T-helper 2 cell treated with Interferon-gamma antibody and Interleukin-4, amounts not matched to agents 5 μg/mL and 100 μg/mL, for 36 hours (primary cell): ENCODE results near the gene SPCS2.

Experiments used
- DNase-seq: peaks from one replicate; pipeline ENCODE4 v3.0.0; 2021; ENCODE audit warnings: low spot score
- H3K27ac Mint-ChIP-seq: one replicate; pipeline ENCODE4 v1.8.0; 2021; ENCODE audit warnings: mild to moderate bottlenecking, mixed read lengths
- H3K27me3 Mint-ChIP-seq: one replicate; pipeline ENCODE4 v1.8.0; 2021; ENCODE audit warnings: low read depth, mixed read lengths
- H3K36me3 Mint-ChIP-seq: one replicate; pipeline ENCODE4 v1.8.0; 2021; ENCODE audit warnings: low read depth, mixed read lengths
- H3K4me1 Mint-ChIP-seq: one replicate; pipeline ENCODE4 v1.8.0; 2021; ENCODE audit warnings: low read depth, mixed read lengths
- H3K4me3 Mint-ChIP-seq: one replicate; pipeline ENCODE4 v1.8.0; 2022; ENCODE audit warnings: mild to moderate bottlenecking, moderate library complexity, mixed read lengths
- H3K9me3 Mint-ChIP-seq: one replicate; pipeline ENCODE4 v1.8.0; 2021; ENCODE audit warnings: mixed read lengths

Gene SPCS2

DNA sequence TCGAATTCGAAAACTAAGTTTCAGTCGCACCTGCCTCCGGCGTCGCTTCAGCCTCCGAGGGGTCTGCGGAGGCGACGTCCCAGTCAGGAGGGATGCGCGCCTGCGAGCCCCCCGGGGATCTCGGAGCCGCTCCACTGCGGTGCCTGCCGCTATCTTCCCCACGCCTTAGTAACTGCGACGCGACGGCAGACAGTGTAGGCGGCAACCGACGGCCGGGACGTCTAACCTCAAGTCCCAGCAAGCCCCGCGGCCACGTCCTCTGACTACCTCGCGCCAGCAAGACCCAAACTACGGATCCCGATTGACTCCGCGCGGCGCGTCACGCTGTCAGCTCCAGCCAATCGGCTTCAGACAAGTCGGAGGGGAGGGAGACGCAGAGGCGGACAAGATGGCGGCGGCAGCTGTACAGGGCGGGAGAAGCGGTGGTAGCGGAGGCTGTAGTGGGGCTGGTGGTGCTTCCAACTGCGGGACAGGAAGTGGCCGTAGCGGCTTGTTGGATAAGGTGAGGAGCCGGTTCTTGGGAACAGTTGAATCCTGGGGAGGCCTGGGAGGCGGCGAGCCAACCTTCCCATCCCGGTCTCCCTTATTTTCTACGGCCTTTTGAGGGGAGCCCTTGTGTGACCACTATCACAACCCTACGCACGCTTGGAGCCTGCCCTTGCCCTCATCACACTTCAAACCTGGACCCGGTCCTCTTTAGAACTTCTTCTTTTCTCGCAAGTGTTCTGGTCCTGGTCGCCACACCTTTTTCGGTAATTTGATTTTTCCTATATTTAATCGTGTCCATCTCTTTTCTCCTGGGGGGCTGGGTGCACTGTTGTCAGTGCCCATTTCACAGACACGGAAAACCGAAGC lies at the start of gene SPCS2, which contains the start of gene XRRA1:
TSS of gene SPCS2 (plus strand) at position 369 of the 855 bp plus-strand sequence. CDS start at position 389, 20 bp downstream.
TSS of gene XRRA1 (minus strand) at position 194 of the 855 bp plus-strand sequence. CDS start 8,213 bp downstream, outside the sequence.
- peaks cover 25% of the 10 kb centered on the region for H3K36me3 Mint-ChIP-seq
- peak; percentile 99 for DNase-seq
- no peaks in the 10 kb centered on the region for H3K9me3 Mint-ChIP-seq
- H3K27ac Mint-ChIP-seq = peak within 1 kb of the TSS; percentile 96
- H3K4me1 Mint-ChIP-seq = peaks cover 34% of the 10 kb centered on the region
- H3K4me3 Mint-ChIP-seq = peak within 1 kb of the TSS; percentile 92
- H3K27me3 Mint-ChIP-seq = peaks cover 2% of the 10 kb centered on the region

GRCh38 chr11:74902342-74902741 lies 46.7 kb upstream of the SPCS2 start:
- Mint-ChIP-seq H3K27me3 (no peaks in the 10 kb centered on the region), H3K9me3 (peaks cover 41% of the 10 kb centered on the region), H3K27ac (no peak overlapping the region), H3K36me3 (peaks cover 27% of the 10 kb centered on the region), H3K4me3 (no peak overlapping the region), H3K4me1 (no peaks in the 10 kb centered on the region)
- no peak for DNase-seq

GRCh38 chr11:74905326-74905725 lies 43.7 kb upstream of the SPCS2 start:
- no peaks in the 10 kb centered on the region for H3K4me1 Mint-ChIP-seq
- DNase-seq = no peak
- no peaks in the 10 kb centered on the region for H3K27me3 Mint-ChIP-seq
- peaks cover 20% of the 10 kb centered on the region for H3K9me3 Mint-ChIP-seq
- no peak overlapping the region for H3K4me3 Mint-ChIP-seq
- no peak overlapping the region for H3K27ac Mint-ChIP-seq
- peaks cover 17% of the 10 kb centered on the region for H3K36me3 Mint-ChIP-seq

DNA sequence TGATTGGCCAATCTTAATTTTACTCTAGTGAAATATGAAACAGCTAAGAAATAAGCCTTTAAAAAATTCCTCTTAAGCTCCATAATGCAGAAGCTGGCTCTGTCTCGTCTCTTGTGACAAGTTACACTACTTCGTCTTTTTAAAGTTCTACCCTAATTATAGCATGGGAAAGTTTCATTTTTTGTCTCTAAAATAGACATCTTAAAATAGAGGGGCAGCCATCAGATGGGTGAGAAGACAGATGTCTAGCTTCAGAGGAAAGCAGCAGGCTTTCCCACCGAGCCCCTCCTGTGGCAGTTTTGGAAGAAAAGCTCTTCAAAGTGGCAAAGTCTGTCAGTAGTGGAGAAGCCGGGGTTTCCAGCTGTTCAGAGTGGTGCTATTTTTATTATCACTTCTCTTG lies 39.7 kb upstream of the SPCS2 start:
- H3K27ac Mint-ChIP-seq = no peak overlapping the region
- DNase-seq = no peak

GRCh38 chr11:74909812-74910211 lies 39.3 kb upstream of the SPCS2 start:
- Mint-ChIP-seq H3K4me3 (no peak overlapping the region), H3K27me3 (no peaks in the 10 kb centered on the region), H3K27ac (no peak overlapping the region), H3K36me3 (peaks cover 3% of the 10 kb centered on the region), H3K9me3 (no peaks in the 10 kb centered on the region), H3K4me1 (no peaks in the 10 kb centered on the region)
- no peak for DNase-seq

More for the DNA sequence above, 39.7 kb upstream of the SPCS2 start:
- Mint-ChIP-seq H3K4me1 (no peaks in the 10 kb centered on the region), H3K4me3 (no peak overlapping the region), H3K27me3 (no peaks in the 10 kb centered on the region), H3K9me3 (no peaks in the 10 kb centered on the region), H3K36me3 (peaks cover 2% of the 10 kb centered on the region)

DNA sequence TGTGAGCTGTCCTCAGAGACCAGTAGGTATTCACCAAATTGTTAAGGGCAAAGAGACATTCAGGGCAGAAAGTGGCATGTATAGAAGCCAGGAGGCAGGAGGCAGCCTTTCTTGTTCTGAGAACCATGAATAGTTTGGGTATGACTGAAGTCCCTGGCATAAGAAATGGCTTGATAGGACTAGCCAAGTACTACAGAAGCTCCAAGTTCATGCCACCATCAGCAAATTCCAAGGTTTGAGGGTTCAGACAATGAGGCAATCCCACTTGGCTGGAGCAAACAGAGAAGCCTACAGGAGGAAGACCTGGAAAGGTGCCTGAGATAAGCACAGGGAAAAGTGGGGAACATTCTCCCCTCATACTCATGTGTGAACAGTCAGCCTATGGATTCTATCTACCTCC lies 25.9 kb upstream of the SPCS2 start:
- peaks cover 22% of the 10 kb centered on the region for H3K4me1 Mint-ChIP-seq
- no peak for DNase-seq
- H3K36me3 Mint-ChIP-seq = peaks cover 11% of the 10 kb centered on the region
- no peak overlapping the region for H3K27ac Mint-ChIP-seq
- H3K9me3 Mint-ChIP-seq = no peaks in the 10 kb centered on the region
- no peak overlapping the region for H3K4me3 Mint-ChIP-seq
- no peaks in the 10 kb centered on the region for H3K27me3 Mint-ChIP-seq

DNA sequence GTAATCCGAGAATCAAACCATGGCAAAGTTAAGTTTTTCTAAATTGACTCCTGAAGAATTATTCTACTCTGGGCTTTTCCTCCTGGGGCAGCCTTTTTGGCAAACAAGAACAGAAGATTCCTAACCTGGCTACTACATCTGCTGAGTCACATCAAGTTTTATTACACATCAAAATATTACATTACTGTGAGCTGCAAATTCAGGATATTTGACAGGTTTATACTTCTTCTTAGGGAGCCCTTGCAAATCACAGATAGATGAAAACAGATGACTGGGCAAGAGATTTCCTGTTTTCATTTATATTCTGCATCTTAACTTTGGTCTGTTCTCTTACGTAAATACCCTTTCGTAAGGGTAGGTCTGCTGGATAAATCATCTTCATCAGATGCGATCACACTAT lies 23.8 kb upstream of the SPCS2 start:
- DNase-seq = no peak
- Mint-ChIP-seq H3K27me3 (no peaks in the 10 kb centered on the region), H3K4me1 (peaks cover 22% of the 10 kb centered on the region), H3K36me3 (peaks cover 3% of the 10 kb centered on the region), H3K9me3 (no peaks in the 10 kb centered on the region), H3K4me3 (no peak overlapping the region), H3K27ac (peak overlapping the region; percentile 56)

GRCh38 chr11:74926304-74927030 lies 22.6 kb upstream of the SPCS2 start:
- Mint-ChIP-seq H3K4me1 (peaks cover 22% of the 10 kb centered on the region), H3K27me3 (no peaks in the 10 kb centered on the region), H3K4me3 (no peak overlapping the region), H3K9me3 (no peaks in the 10 kb centered on the region), H3K27ac (peak overlapping the region; percentile 32), H3K36me3 (peaks cover 3% of the 10 kb centered on the region)
- DNase-seq = peak; percentile 72

GRCh38 chr11:74927496-74927895 lies 21.6 kb upstream of the SPCS2 start:
- no peak for DNase-seq
- H3K4me1 Mint-ChIP-seq = peaks cover 28% of the 10 kb centered on the region
- no peak overlapping the region for H3K27ac Mint-ChIP-seq
- H3K36me3 Mint-ChIP-seq = peaks cover 3% of the 10 kb centered on the region
- H3K9me3 Mint-ChIP-seq = no peaks in the 10 kb centered on the region
- H3K4me3 Mint-ChIP-seq = no peak overlapping the region
- H3K27me3 Mint-ChIP-seq = no peaks in the 10 kb centered on the region

DNA sequence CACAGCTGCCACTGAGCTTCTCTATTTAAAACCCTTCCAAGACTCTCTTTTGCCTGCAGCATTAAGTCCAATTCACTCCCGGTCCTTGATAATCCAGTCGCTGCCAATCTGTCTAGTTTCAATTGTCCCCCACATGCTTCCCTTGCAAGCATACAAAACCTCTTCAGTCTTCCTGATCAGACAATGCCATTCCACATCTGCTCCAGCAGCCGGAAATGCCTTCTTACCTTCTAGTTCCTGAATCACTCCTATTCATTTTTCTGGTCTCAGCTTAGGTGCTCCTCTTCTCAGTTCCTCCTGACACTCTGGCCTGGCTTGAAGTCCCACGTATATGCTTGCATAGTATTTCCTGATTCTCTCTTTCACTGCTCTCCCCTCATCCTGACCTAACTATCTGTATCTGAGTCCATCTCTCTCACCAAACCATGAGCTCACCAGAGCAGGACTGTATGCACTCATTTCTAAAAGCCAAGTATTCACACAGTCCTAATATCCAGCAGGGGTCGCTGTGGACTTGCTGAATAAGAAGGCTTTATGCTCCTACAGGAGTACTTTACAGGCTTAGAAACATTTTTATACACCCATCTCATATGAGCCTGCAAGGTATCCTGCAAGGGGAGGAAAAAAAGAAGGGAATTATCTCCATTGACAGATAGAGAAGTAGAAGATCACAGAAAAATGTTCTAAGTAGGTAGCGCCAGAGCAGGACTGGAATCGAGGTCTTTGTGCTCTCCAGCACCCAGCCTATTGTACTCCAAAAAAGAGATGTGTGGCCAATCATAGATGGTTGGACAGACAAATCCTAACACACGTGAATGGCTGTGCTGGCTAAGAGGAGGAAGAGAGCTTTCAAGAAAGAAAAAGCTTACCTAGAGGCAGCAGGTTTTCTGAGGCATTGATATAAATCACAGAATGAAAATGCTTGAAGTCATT lies 19.4 kb upstream of the SPCS2 start:
- peak; percentile 57 for DNase-seq
- Mint-ChIP-seq H3K9me3 (no peaks in the 10 kb centered on the region), H3K4me1 (peaks cover 34% of the 10 kb centered on the region), H3K4me3 (no peak overlapping the region), H3K36me3 (peaks cover 9% of the 10 kb centered on the region), H3K27ac (no peak overlapping the region), H3K27me3 (no peaks in the 10 kb centered on the region)

GRCh38 chr11:74932169-74932568 lies 16.9 kb upstream of the SPCS2 start:
- Mint-ChIP-seq H3K9me3 (no peaks in the 10 kb centered on the region), H3K27me3 (no peaks in the 10 kb centered on the region), H3K27ac (no peak overlapping the region), H3K36me3 (peaks cover 15% of the 10 kb centered on the region), H3K4me1 (peaks cover 14% of the 10 kb centered on the region), H3K4me3 (no peak overlapping the region)
- DNase-seq = no peak

DNA sequence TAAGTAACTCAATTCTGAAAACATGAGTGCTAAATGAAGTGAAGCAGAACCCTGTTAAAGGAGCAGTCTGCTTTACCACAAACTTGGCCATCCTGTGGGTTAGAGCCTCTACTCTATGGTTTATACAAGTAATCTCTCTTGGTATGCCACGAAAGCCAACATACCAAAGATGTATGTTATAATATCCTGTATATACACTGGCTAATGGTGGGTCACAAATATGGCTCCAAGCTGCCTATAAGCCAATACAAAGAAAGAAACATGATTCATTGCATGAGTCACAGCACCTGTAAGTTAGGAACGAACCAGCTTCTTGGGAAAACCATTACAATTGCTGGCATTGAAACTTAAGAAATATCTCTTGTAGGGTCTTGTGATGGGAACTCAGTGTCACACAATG lies 16.3 kb upstream of the SPCS2 start:
- peaks cover 12% of the 10 kb centered on the region for H3K4me1 Mint-ChIP-seq
- no peak overlapping the region for H3K4me3 Mint-ChIP-seq
- DNase-seq = no peak
- H3K36me3 Mint-ChIP-seq = peaks cover 15% of the 10 kb centered on the region
- no peak overlapping the region for H3K27ac Mint-ChIP-seq
- H3K9me3 Mint-ChIP-seq = no peaks in the 10 kb centered on the region
- H3K27me3 Mint-ChIP-seq = no peaks in the 10 kb centered on the region

GRCh38 chr11:74933765-74934164 lies 15.3 kb upstream of the SPCS2 start:
- H3K27ac Mint-ChIP-seq = no peak overlapping the region
- H3K36me3 Mint-ChIP-seq = peaks cover 15% of the 10 kb centered on the region

More at GRCh38 chr11:74933765-74934164, 15.3 kb upstream of the SPCS2 start:
- no peaks in the 10 kb centered on the region for H3K9me3 Mint-ChIP-seq
- H3K27me3 Mint-ChIP-seq = no peaks in the 10 kb centered on the region
- no peak for DNase-seq
- H3K4me3 Mint-ChIP-seq = no peak overlapping the region
- H3K4me1 Mint-ChIP-seq = peaks cover 12% of the 10 kb centered on the region
